Astrocyte of the hippocampus (primary cell): Measurements from ENCODE around the gene DDX11.
A peak's percentile ranks its signal among the peaks of the same experiment; 100 is the strongest.
"Not testable (repeated sequence)": the region's sequence is repeated elsewhere in the genome, so short reads cannot be mapped to it uniquely, and the experiment has no call there.

Experiments used
- DNase-seq: peaks from one replicate; pipeline ENCODE4 v3.0.0; 2011; ENCODE audit warnings: low read depth, low spot score

Gene DDX11

GRCh38 chr12:31098771-31099170, 25.1 kb downstream of the DDX11 start:
- not testable (repeated sequence) for DNase-seq

GRCh38 chr12:31099434-31099833, 25.8 kb downstream of the DDX11 start:
- DNase-seq = not testable (repeated sequence)

- DNase-seq = not testable (repeated sequence)
These were observed 27.0 kb downstream of the DDX11 start for GRCh38 chr12:31100503-31101208.

- not testable (repeated sequence) for DNase-seq
These were observed 28.5 kb downstream of the DDX11 start for GRCh38 chr12:31102125-31102524.

- not testable (repeated sequence) for DNase-seq
These were observed 28.9 kb downstream of the DDX11 start for GRCh38 chr12:31102596-31102995.

GRCh38 chr12:31103561-31103975, 29.9 kb downstream of the DDX11 start:
- not testable (repeated sequence) for DNase-seq

GRCh38 chr12:31104220-31104619, 30.6 kb downstream of the DDX11 start:
- DNase-seq = not testable (repeated sequence)

- not testable (repeated sequence) for DNase-seq
These were observed 31.1 kb downstream of the DDX11 start for GRCh38 chr12:31104773-31105172.

GRCh38 chr12:31105668-31106067, 32.0 kb downstream of the DDX11 start:
- DNase-seq = no peak

- DNase-seq = no peak
These were observed 32.6 kb downstream of the DDX11 start for GRCh38 chr12:31106101-31106803.

GRCh38 chr12:31109773-31110172, 36.1 kb downstream of the DDX11 start:
- not testable (repeated sequence) for DNase-seq

GRCh38 chr12:31110263-31110662, 36.6 kb downstream of the DDX11 start:
- DNase-seq = not testable (repeated sequence)

- DNase-seq = not testable (repeated sequence)
These were observed 41.5 kb downstream of the DDX11 start for GRCh38 chr12:31115092-31115601.

- not testable (repeated sequence) for DNase-seq
These were observed 43.2 kb downstream of the DDX11 start for GRCh38 chr12:31116846-31117202.

GRCh38 chr12:31117203-31118011, 43.7 kb downstream of the DDX11 start:
- DNase-seq = peak; percentile 64

- peak; percentile 35 for DNase-seq
These were observed 44.9 kb downstream of the DDX11 start for GRCh38 chr12:31118347-31119191.

- DNase-seq = no peak
These were observed 45.6 kb downstream of the DDX11 start for GRCh38 chr12:31119192-31119802.

GRCh38 chr12:31119803-31120211, 46.1 kb downstream of the DDX11 start:
- DNase-seq = no peak

GRCh38 chr12:31120392-31121008, 46.8 kb downstream of the DDX11 start:
- DNase-seq = no peak
